Stimulated activated CD4-positive, alpha-beta T cell treated with anti-CD3 and anti-CD28 coated beads, TNF-alpha, amount 100 ng/mL, for 24 hours (primary cell): Measurements from ENCODE around the gene CA5A.
A peak's percentile ranks its signal among the peaks of the same experiment; 100 is the strongest.
"Not testable (repeated sequence)": the region's sequence is repeated elsewhere in the genome, so short reads cannot be mapped to it uniquely, and the experiment has no call there.

Source experiments
- DNase-seq, 3 experiments: peaks; one replicate each; pipeline ENCODE4 v3.0.0-alpha.2; 2020; ENCODE audit warnings: low read depth in 3 of 3

Gene CA5A

GRCh38 chr16:87924041-87924810, 12.1 kb downstream of the CA5A start:
- DNase-seq = no peak

DNA sequence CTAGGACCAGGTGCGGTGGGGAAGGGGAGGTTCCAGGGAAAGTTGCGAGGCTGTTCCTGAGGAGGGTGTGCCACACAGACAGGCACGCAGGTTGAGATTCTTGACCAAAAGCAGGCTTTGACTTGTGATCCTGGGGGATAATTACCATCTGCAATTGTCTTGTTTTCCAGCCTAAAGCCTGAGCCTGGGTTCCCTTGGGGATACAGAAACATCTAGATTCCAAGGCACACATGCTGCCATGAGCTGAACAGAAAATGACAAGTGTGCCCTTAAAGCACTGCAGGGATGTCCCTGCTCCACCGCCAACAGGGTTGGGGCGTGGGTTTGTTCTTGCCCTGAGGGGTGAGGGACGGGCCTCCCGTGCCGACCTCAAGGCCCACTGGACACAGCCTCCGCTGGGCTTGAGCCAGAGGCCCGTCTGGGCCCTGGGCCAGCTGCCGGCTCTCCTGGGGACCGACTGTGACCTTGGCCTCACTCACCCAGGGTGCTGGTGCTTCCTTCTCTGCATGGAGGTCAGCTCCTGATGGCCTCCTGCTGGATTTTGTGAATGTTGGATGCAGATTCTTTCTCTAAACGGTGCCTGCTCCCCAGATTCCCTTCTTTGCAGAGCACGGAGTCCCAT, 14.0 kb downstream of the CA5A start:
- no peak for DNase-seq

DNA sequence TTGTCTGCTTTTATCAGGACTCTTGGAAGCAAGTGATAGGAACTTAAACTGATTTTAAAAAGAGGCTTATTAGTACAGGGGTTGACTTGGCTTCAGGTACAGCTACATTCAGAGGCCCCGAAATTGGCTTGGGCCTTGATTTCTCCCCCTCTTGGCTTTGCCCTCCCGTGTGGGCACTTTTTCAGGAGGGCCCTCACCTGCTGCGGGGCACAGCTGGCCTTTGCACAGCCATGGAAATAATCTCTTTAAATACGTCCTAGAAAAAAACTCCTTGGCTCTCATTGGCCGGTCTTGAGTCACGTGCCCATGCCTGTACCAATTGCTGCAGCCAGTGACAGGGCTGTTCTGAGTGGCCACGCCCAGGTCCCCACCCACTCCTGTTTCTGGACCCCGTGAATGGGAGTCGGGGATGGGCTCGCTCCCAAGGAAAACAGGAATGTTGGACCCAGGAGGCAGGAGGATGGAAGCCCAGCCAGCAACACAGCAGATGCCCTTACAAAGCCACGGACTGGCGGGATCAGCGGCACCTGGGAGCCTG, 15.0 kb downstream of the CA5A start:
- DNase-seq = no peak

GRCh38 chr16:87919681-87919994, 16.7 kb downstream of the CA5A start:
- DNase-seq = no peak

DNA sequence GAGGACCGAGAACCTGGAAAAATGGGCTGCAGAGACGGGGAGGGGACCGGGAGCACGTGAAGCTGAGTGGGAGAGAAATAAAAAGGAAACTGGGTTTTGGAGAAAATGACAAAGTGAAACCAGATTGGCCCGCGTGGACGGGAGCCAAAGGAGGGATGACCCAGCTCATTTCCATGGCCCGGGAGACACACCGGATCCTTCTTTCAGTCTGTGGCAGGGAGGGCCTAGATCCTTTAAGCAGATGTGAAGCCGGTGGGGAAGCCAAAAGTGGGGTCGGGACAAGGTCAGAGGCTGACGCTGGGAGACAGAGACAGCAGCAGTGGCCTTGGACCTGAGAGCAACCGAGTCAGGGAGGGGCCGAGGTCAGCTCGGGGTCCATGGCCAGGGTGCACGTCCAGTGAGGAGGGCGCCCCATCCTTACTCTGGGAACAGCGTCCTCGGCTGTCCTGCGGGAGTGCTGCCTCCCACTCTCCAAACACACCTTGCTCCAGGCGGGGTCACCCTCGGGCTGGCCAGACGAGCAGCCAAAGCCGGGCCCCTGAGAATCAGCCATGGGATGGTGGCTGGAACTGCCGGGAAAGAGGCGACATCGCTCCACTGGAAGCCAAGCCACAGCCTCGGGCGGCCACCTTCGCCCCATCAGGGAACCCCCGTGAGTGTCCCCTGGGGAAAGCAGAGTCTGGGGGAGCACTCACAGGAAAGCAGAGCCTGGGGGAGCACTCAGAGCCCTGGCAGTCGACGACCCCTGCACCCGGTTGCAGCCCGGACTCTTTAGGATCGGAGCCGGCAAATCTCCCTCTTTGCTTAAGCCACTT, 17.3 kb downstream of the CA5A start:
- no peak for DNase-seq

GRCh38 chr16:87918338-87918737, 18.0 kb downstream of the CA5A start:
- no peak for DNase-seq

GRCh38 chr16:87917503-87917902, 18.8 kb downstream of the CA5A start:
- no peak for DNase-seq

DNA sequence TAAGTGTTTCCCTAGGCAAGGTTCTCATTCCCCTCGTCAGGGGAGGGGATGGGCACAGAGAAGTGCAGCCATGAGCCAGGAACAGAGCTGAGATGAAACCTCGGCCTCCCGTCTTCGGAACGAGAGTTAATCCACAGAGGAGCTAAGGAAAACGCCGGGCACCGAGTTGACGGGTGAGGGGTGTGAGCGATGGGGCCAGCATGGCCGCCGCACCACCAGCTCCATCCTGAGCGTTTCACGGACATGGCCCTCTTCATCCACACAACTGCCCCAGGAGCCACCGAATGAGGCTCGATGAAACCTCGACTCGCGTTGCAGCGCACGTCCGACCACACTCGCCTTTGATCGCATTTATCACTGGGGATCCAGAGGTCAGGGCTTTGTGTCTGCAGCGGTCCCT, 21.5 kb downstream of the CA5A start:
- no peak for DNase-seq

DNA sequence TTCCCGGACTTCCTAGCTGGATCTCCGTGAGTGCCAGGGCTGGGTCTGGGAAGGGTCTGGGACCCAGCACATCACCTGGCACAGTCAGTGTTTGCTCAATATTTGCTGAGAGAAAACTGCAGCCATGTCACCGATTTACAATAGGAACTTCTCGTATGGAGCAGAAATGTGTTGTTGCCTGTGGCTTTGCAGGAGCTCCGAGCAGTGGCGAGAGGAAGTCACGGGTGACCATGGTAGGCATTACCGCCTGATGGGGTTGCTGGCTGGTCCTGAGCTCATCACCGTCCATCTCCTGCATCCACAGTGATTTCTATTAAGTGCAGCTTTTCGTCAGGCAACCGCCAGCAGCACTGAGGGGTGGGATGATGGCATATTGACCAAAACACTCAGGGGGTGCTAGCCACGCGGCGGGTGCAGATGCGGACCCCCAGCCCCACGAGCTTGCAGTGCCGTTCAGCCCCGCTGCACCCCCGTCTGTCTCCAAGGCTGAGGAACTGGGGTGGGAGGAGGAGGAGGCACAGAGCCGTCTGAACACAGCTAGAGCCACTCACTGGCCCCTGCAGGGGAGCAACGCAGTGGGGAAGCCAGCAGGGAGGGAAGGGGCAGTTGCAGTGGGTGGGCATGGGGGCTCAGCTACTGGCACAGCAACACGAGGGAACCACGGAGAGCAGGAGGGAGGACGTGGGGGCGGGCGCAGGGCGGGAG, 22.2 kb downstream of the CA5A start:
- not testable (repeated sequence) for DNase-seq

GRCh38 chr16:87912691-87913090, 23.6 kb downstream of the CA5A start:
- DNase-seq = not testable (repeated sequence)

- DNase-seq = not testable (repeated sequence)
Observed at GRCh38 chr16:87911106-87911763, 25.1 kb downstream of the CA5A start.

DNA sequence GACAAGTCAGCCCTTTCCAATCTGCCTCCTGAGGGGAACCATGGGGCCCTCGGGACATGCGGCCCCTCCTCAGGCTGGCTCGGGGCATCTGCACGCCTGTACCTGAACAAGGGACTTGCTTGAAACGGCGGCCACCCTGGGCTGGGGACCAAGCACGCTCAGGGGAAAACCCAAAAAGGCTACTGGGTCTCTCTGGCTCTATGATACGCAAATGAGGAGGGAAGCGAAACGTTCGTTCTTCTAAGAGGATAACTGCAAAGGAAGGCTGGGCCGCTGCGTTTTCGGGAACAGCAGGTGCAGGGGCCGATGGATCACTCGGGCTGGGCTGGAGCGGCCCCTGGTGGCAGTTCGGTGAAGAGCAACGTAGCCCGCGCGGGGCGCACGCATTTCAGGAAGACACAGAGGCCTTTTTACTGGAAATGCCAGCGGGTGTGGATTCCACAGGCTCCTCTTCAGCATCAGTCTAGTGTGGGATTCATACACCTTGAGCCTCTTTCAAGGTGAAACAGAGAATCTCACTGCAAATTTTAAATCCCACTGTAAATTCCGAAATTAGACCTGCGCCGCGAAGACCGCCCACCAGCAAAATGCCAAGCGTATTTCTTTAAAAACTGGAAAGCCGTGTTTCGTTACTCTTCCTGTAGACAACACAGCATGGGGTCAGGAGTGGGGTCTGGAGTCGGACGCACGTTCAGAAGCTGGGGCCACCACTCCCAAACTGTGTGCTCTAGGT, 27.0 kb downstream of the CA5A start:
- peak; percentile 81 to 91 (median 84) for DNase-seq

DNA sequence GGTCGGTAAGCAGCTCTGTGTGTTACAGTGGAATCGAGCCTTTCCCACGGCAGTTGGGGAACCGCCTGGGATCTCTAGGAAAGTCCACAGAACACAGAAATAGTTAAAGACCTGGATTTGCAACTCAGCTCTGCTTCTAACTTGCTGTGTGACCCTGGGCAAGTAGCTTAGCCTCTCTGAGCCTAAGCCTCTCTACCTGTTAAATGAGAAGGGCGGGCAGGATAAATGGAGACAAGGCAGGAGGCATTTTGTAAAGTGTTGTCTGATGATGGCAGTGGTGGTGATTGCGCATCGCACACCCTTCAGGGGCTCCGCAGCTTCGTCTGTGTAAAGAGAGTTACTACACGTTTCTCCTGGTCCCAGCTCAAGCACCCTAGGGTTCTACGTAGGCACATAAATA, 28.2 kb downstream of the CA5A start:
- not testable (repeated sequence) for DNase-seq

- not testable (repeated sequence) for DNase-seq
Observed at GRCh38 chr16:87905521-87905920, 30.8 kb downstream of the CA5A start.

DNA sequence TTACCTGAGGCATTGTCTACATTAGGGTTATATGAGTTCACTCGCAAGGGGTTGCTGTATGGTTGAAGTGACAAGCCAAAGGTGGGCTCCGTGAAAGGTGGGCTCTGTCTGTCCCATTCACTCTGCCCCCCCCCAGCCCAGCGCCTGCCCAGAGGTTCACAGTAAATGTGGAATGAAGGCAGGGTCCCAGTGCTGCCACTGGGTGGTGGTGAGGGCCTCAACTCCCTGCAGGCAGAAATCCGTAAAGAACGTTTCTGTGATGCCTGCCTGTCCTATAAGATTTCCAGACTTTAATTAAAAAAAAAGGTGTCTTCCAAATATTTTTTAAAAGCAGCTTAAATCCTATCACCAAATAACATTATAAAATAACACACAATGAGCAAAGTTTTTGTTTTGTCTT, 31.4 kb downstream of the CA5A start:
- DNase-seq = not testable (repeated sequence)

DNA sequence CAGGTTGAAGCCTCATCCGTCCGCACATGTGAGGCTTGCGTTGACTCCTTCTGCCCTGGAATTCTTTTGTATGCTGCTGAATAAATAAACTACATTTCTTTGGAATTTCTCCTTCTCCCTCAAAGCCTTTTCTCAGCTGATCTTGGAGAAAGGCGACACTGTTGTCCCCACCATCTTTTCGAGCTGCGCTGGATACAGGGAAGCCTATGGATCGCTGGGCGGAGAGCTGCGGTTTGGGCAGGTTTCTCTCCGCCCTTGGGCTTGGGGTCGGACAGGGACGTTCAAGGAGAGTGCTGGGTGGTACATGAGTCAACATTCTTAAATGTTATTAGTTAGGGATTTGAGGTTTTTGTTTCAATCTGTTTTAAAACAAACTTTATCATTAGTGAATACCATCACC, 35.8 kb downstream of the CA5A start:
- not testable (repeated sequence) for DNase-seq

DNA sequence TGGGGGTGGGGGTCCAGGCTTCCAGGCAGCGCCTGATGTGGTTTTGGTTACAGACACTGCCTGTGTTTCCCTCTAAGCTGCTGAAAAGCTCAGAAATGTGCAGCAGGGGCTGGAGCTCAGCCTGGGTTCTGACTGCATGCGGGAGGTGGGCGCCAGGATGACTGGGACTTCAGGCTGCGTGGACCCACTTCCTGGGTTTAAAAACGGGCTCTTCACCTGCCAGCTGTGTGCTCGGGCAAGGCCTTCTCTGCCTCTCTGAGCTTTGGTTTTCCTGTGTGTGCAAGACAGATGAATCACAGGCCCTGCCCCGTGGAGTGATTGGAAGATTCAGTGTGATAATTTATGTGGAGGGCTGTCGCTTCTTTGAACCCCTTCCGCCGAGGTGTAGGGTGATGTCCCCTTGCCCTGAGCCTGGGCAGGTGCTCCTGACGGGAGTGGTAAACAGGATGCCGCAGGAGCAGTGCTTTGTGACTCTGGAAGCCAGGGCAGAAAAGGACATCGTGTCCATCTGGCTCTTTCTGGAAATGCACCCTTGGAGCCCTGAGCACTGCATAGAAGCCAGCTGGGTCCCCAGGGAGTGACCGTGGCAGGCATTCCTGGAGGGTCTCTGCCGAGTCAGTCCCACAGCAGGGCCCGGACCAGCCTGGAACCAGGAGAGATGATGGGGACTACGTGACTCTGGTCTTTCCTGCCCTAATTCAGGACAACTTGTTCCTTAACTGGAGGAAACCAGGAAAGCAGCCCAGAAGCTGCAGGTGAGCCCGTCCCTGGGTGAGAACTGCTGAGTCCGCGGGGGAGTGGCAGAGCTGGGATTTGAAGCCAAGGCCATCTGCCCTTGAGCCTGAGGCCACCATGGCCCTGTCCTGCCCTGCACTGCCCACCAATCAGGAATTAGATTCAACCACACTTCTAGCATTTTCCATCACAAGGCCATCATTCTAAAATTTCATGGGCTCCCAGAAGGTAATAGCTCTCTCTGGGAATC, 38.5 kb downstream of the CA5A start:
- DNase-seq = peak in 2 of 3 experiments; percentile 31 to 67

GRCh38 chr16:87896924-87897520, 39.3 kb downstream of the CA5A start:
- not testable (repeated sequence) for DNase-seq
